Heart left ventricle (tissue), 16 donors: ENCODE data around the gene NR3C1. TPM values are rescaled to one million over a fixed set of nuclear protein-coding genes. Genes with fewer than 3 reads are reported as not detected.
A peak's percentile ranks its signal among the peaks of the same experiment; 100 is the strongest.

ENCODE experiments used
- ATAC-seq, 4 donors: fragments of 200-7000 bp; cut with Tn5 transposase; one replicate each; pipeline ENCODE4 v1.9.1; 2020 to 2022; ENCODE audit warnings: moderate library complexity in 4 of 4, mild to moderate bottlenecking in 3 of 4, moderate number of reproducible peaks in 1 of 4
- DNase-seq, 5 donors: peaks; one replicate each; pipeline ENCODE4 v3.0.0-alpha.2; 2020
- H3K27ac ChIP-seq, 12 donors: fragments of 200-600 bp; sonication (generic) in 4 of 12; one replicate each; pipeline versions ENCODE4 v1.5.0 to v1.8.0; 2016 to 2022; ENCODE audit warnings: mild to moderate bottlenecking in 2 of 12
- H3K27me3 ChIP-seq, 9 donors: fragments of 200-600 bp; sonication (generic) in 2 of 9; one replicate each; pipeline versions ENCODE4 v1.5.1 to v1.8.0; 2016 to 2022; ENCODE audit warnings: mild to moderate bottlenecking in 3 of 9
- H3K36me3 ChIP-seq, 9 donors: fragments of 200-600 bp; sonication (generic) in 2 of 9; one replicate each; pipeline versions ENCODE4 v1.5.0 to v1.8.0; 2018 to 2022; ENCODE audit warnings: mild to moderate bottlenecking in 2 of 9
- H3K4me1 ChIP-seq, 12 donors: fragments of 200-600 bp; sonication (generic) in 4 of 12; one replicate each; pipeline versions ENCODE4 v1.5.0 to v1.8.0; 2016 to 2022; ENCODE audit warnings: mild to moderate bottlenecking in 3 of 12
- H3K4me3 ChIP-seq, 12 donors: fragments of 200-600 bp; sonication (generic) in 4 of 12; one replicate each; pipeline versions ENCODE4 v1.5.0 to v1.8.0; 2017 to 2022; ENCODE audit warnings: mild to moderate bottlenecking in 9 of 12, moderate library complexity in 4 of 12
- H3K9me3 ChIP-seq, 12 donors: fragments of 200-600 bp; sonication (generic) in 4 of 12; one replicate each; pipeline versions ENCODE4 v1.5.0 to v1.8.0; 2016 to 2022; ENCODE audit warnings: mild to moderate bottlenecking in 1 of 12
- POLR2A ChIP-seq, 2 donors: fragments of 450-650 bp; IDR thresholded peaks; one replicate each; pipeline ENCODE4 v1.6.1; 2017; ENCODE audit warnings: antibody characterized with exemption in 2 of 2, mild to moderate bottlenecking in 2 of 2, moderate library complexity in 2 of 2
- WGBS, 4 donors: extraction: QIAGEN DNeasy Blood & Tissue Kit in 2 of 4; methylation state at CpG; one replicate each; pipeline versions ENCODE4 v1.1.5 to v1.1.7; 2013 to 2018; 5-methylcytosine and 5-hydroxymethylcytosine counted together
- intact Hi-C, 10 donors: fragments of 100-400 bp; cut with DNase I; formaldehyde crosslinking; loops; one replicate each; pipeline versions ENCODE4 v1.11.1 to v1.14.2; 2022
- polyA plus RNA-seq, 2 donors: library from polyadenylated mRNA; stranded (reverse); fragments of 200-250 nt; gene quantifications; one replicate each; pipeline ENCODE4 v1.2.3, GENCODE V29; 2013
- total RNA-seq, 9 donors: library from RNA; depleted of rRNA in 2 of 9; stranded (reverse); fragments of >200 nt in 2 of 9; fragmentation: NEBNext Ultra II Directional in 3 of 9; extraction: Animal tissue kit (Norgen Biotek cat#: 25700) in 3 of 9; gene quantifications; one replicate each; pipeline versions ENCODE4 v1.1.0 to v1.2.4, GENCODE V29; 2016 to 2023
- TF ChIP-seq, protein P1 (sequence below), 12 donors: fragments of 200-600 bp; sonication (generic) in 4 of 12; IDR thresholded peaks; one replicate each; pipeline versions ENCODE4 v1.5.0 to v1.8.0; 2018 to 2022; ENCODE audit warnings: antibody characterized with exemption in 12 of 12, mild to moderate bottlenecking in 5 of 12
- donor health status: ischemic (EF 13 %, LVEDD 7.1; RV severe dilation, severe dysfunction).
- donor health status: healthy with polysubstance abuse.
- donor health status: DM: no; HTN: yes; CAD: no.
- donor health status: DM: no; HTN: no; CAD: no.
- donor health status: ischemic (EF 25% LVEDD 6.9; RV normal size, moderate dysfunction).
- donor health status: ischemic (EF 25% LVEDD 5.7; RV mildly dilated, moderate dysfunction).
- donor health status: healthy.
- donor health status: DM: yes; HTN: yes; CAD: no.
- donor health status: ischemic (EF 35%, LVEDD 5.7; RV mildly dilated, moderate dysfunction).
- donor health status: nonischemic (EF 11% LVEDD 7.7; RV severe dilation, severe dysfunction).
- donor health status: DM: yes; HTN: yes; CAD: no.
- donor health status: PGD.
- donor health status: ischemic (EF 29% LVEDD 5.4; RV normal size, mild dysfunction).
- donor health status: nonischemic (EF 23%, LVEDD 6.1; RV moderate dilation, normal function).

NR3C1 gene
- total and polyA plus RNA-seq, 11 donors = 10.4 to 73.7 (median 45.3) TPM

- no peak for DNase-seq
- Histone ChIP-seq H3K36me3 (peaks cover 0 to 15% (median 9%) of the 10 kb centered on the region in 9 donors), H3K4me1 (peaks cover 0 to 43% (median 19%) of the 10 kb centered on the region in 12 donors), H3K9me3 (no peaks in the 10 kb centered on the region), H3K27ac (peak overlapping the region; percentile 95 to 100 (median 99)), H3K4me3 (peak overlapping the region; percentile 64 to 95 (median 88)), H3K27me3 (no peaks in the 10 kb centered on the region)
- TF ChIP-seq, protein P1, sequence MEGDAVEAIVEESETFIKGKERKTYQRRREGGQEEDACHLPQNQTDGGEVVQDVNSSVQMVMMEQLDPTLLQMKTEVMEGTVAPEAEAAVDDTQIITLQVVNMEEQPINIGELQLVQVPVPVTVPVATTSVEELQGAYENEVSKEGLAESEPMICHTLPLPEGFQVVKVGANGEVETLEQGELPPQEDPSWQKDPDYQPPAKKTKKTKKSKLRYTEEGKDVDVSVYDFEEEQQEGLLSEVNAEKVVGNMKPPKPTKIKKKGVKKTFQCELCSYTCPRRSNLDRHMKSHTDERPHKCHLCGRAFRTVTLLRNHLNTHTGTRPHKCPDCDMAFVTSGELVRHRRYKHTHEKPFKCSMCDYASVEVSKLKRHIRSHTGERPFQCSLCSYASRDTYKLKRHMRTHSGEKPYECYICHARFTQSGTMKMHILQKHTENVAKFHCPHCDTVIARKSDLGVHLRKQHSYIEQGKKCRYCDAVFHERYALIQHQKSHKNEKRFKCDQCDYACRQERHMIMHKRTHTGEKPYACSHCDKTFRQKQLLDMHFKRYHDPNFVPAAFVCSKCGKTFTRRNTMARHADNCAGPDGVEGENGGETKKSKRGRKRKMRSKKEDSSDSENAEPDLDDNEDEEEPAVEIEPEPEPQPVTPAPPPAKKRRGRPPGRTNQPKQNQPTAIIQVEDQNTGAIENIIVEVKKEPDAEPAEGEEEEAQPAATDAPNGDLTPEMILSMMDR (IDR thresholded peaks at IDR 0.05) = no peak
- no peak for TF ChIP-seq POLR2A (IDR thresholded peaks at IDR 0.05)
- intact Hi-C loops = loop anchor here (1.0 to 10.0 kb wide), 30 partner anchors 91 to 742 kb away; no protein-coding TSS in a partner anchor
- 0% methylated on average over 10 to 27 of the region's 27 CpGs for WGBS, 4 donors
- peak; percentile 7 to 45 (median 29) for ATAC-seq
Observed at GRCh38 chr5:143403334-143403592, 223 bp downstream of the NR3C1 start.

GRCh38 chr5:143402553-143403333 lies 743 bp downstream of the NR3C1 start:
- WGBS, 4 donors = 0 to 1% (median 0%) methylated on average over 64 to 80 of the region's 80 CpGs
- Histone ChIP-seq H3K9me3 (no peaks in the 10 kb centered on the region), H3K27me3 (no peaks in the 10 kb centered on the region), H3K4me1 (peaks cover 0 to 48% (median 21%) of the 10 kb centered on the region in 12 donors), H3K36me3 (peaks cover 0 to 15% (median 9%) of the 10 kb centered on the region in 9 donors), H3K27ac (peak overlapping the region; percentile 95 to 100 (median 99)), H3K4me3 (peak overlapping the region; percentile 64 to 95 (median 88))
- ATAC-seq (peak in 3 of 4 donors; percentile 44 to 52 (median 47)), DNase-seq (peak; percentile 71 to 86 (median 76))
- no peak for TF ChIP-seq POLR2A (IDR thresholded peaks at IDR 0.05)
- TF ChIP-seq, protein P1 (IDR thresholded peaks at IDR 0.05) = no peak
- intact Hi-C loops = loop anchor here (1.0 to 10.0 kb wide), 30 partner anchors 90 to 742 kb away; no protein-coding TSS in a partner anchor

GRCh38 chr5:143402017-143402552 lies 1.4 kb downstream of the NR3C1 start:
- WGBS, 4 donors = 0 to 1% (median 0%) methylated on average over 20 of the region's 20 CpGs
- no peaks in the 10 kb centered on the region for H3K9me3 ChIP-seq
- ATAC-seq = no peak
- H3K27ac ChIP-seq = peak overlapping the region; percentile 95 to 100 (median 99)
- TF ChIP-seq POLR2A (IDR thresholded peaks at IDR 0.05) = no peak
- TF ChIP-seq, protein P1 (IDR thresholded peaks at IDR 0.05) = no peak
- peaks cover 0 to 55% (median 27%) of the 10 kb centered on the region in 12 donors for H3K4me1 ChIP-seq
- no peak for DNase-seq
- intact Hi-C loops = loop anchor here (2.0 to 10.0 kb wide), 28 partner anchors 90 to 743 kb away; no protein-coding TSS in a partner anchor
- H3K4me3 ChIP-seq = peak overlapping the region; percentile 64 to 95 (median 88)
- H3K27me3 ChIP-seq = no peaks in the 10 kb centered on the region
- peaks cover 0 to 15% (median 9%) of the 10 kb centered on the region in 9 donors for H3K36me3 ChIP-seq
